HUES48 (cell line): ENCODE measurements around the gene F2RL1.
"Not testable (repeated sequence)": the region's sequence is repeated elsewhere in the genome, so short reads cannot be mapped to it uniquely, and the experiment has no call there.

Experiments used
- H3K27ac ChIP-seq: one replicate; pipeline ENCODE4 v1.7.0; 2013; ENCODE audit warnings: low read depth, low read length, inconsistent platforms
- H3K27me3 ChIP-seq: 2 replicates; pipeline ENCODE4 v1.6.1; 2013; ENCODE audit warnings: mild to moderate bottlenecking, low read length; ENCODE audit not compliant: control insufficient read depth, insufficient read depth
- H3K36me3 ChIP-seq: 2 replicates; pipeline ENCODE4 v1.6.1; 2013; ENCODE audit warnings: low read length; ENCODE audit not compliant: control insufficient read depth, insufficient read depth
- H3K4me1 ChIP-seq: 2 replicates; pipeline ENCODE4 v1.6.1; 2013; ENCODE audit warnings: mild to moderate bottlenecking, low read length; ENCODE audit not compliant: control insufficient read depth, insufficient read depth
- H3K4me3 ChIP-seq: 2 replicates; pipeline ENCODE4 v1.5.1; 2013; ENCODE audit warnings: mild to moderate bottlenecking, low read depth, low read length
- H3K9ac ChIP-seq: 2 replicates; pipeline ENCODE4 v1.6.1; 2013; ENCODE audit warnings: mild to moderate bottlenecking, low read depth, low read length, moderate library complexity
- H3K9me3 ChIP-seq: 2 replicates; pipeline ENCODE4 v1.6.1; 2013; ENCODE audit warnings: low read length; ENCODE audit not compliant: control insufficient read depth, insufficient read depth

Gene F2RL1

GRCh38 chr5:76807296-76807695, 11.5 kb upstream of the F2RL1 start:
- H3K9ac ChIP-seq: peak overlapping the region; percentile 44
- H3K27ac ChIP-seq: peak overlapping the region; percentile 98
- no peaks in the 10 kb centered on the region for H3K36me3 ChIP-seq
- H3K27me3 ChIP-seq: no peaks in the 10 kb centered on the region
- H3K9me3 ChIP-seq: 0 out of 2 replicates have a peak, but pooled peaks cover 9% of the 10 kb centered on the region
- H3K4me3 ChIP-seq: peak overlapping the region; percentile 51
- H3K4me1 ChIP-seq: peaks cover 36% of the 10 kb centered on the region

- Histone ChIP-seq H3K4me3 (peak overlapping the region; percentile 51), H3K9me3 (0 out of 2 replicates have a peak, but pooled peaks cover 9% of the 10 kb centered on the region), H3K27me3 (no peaks in the 10 kb centered on the region), H3K4me1 (peaks cover 36% of the 10 kb centered on the region), H3K9ac (peak overlapping the region; percentile 83), H3K27ac (peak overlapping the region; percentile 98), H3K36me3 (no peaks in the 10 kb centered on the region)
Measured at GRCh38 chr5:76808141-76808691, 10.6 kb upstream of the F2RL1 start.

DNA sequence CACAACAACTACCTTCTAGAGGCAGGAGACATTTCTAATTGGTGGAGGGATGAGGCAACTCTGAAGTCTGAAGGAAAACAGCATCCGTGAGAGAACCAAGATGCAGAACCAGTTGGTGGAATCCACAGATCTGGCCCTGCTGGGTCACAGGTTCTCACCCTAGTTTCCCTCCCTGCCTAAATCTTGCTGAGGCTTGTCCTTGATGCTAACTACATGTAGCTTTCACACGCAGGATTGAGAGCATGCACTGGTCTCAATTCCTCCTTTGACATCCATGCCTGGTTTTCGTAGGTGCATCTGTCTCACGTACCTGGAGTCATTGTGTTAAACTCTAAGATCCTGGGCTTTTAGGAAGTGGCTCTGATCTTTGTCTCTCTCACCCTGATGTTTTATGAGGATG, 9.7 kb upstream of the F2RL1 start:
- Histone ChIP-seq H3K27ac (peak overlapping the region; percentile 98), H3K4me3 (no peak overlapping the region; the same call in 1 of the 2 replicates), H3K27me3 (no peaks in the 10 kb centered on the region), H3K4me1 (peaks cover 36% of the 10 kb centered on the region), H3K36me3 (no peaks in the 10 kb centered on the region), H3K9ac (peak overlapping the region; percentile 50; the same call in 1 of the 2 replicates), H3K9me3 (0 out of 2 replicates have a peak, but pooled peaks cover 9% of the 10 kb centered on the region)

GRCh38 chr5:76810236-76810635, 8.6 kb upstream of the F2RL1 start:
- Histone ChIP-seq H3K9me3 (0 out of 2 replicates have a peak, but pooled peaks cover 9% of the 10 kb centered on the region), H3K27ac (no peak overlapping the region), H3K27me3 (no peaks in the 10 kb centered on the region), H3K9ac (no peak overlapping the region), H3K4me3 (no peak overlapping the region), H3K4me1 (peaks cover 36% of the 10 kb centered on the region), H3K36me3 (no peaks in the 10 kb centered on the region)

GRCh38 chr5:76811214-76811613, 7.6 kb upstream of the F2RL1 start:
- Histone ChIP-seq H3K9me3 (0 out of 2 replicates have a peak, but pooled peaks cover 9% of the 10 kb centered on the region), H3K4me1 (peaks cover 27% of the 10 kb centered on the region), H3K9ac (no peak overlapping the region), H3K27ac (no peak overlapping the region), H3K36me3 (no peaks in the 10 kb centered on the region), H3K27me3 (no peaks in the 10 kb centered on the region), H3K4me3 (no peak overlapping the region)

DNA sequence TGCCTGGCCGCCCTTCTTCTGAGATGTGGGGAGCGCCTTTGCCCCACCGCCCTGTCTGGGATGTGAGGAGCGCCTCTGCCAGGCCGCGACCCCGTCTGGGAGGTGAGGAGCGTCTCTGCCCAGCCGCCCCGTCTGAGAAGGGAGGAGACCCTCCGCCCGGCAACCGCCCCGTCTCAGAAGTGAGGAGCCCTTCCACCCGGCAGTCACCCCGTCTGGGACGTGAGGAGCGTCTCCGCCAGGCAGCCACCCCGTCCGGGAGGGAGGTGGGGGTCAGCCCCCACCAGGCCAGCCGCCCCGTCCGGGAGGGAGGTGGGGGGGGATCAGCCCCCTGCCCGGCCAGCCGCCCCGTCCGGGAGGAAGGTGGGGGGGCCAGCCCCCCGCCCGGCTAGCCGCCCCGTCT, 6.6 kb upstream of the F2RL1 start:
- H3K4me3 ChIP-seq, H3K27ac ChIP-seq, H3K9ac ChIP-seq, H3K9me3 ChIP-seq, H3K27me3 ChIP-seq, H3K36me3 ChIP-seq: not testable (repeated sequence)
- H3K4me1 ChIP-seq: peaks cover 20% of the 10 kb centered on the region

- H3K4me1 ChIP-seq: peaks cover 4% of the 10 kb centered on the region
- H3K4me3 ChIP-seq: no peak overlapping the region
- no peak overlapping the region for H3K27ac ChIP-seq
- no peaks in the 10 kb centered on the region for H3K36me3 ChIP-seq
- H3K9ac ChIP-seq: no peak overlapping the region
- H3K27me3 ChIP-seq: no peaks in the 10 kb centered on the region
- 0 out of 2 replicates have a peak, but pooled peaks cover 9% of the 10 kb centered on the region for H3K9me3 ChIP-seq
Measured at GRCh38 chr5:76813982-76814562, 4.8 kb upstream of the F2RL1 start.

- H3K27ac ChIP-seq: no peak overlapping the region
- peaks cover 10% of the 10 kb centered on the region for H3K4me1 ChIP-seq
- H3K9me3 ChIP-seq: 0 out of 2 replicates have a peak, but pooled peaks cover under 1% of the 10 kb centered on the region
- peaks cover 11% of the 10 kb centered on the region; the same call in 1 of the 2 replicates for H3K27me3 ChIP-seq
- H3K36me3 ChIP-seq: no peaks in the 10 kb centered on the region
- H3K9ac ChIP-seq: no peak overlapping the region
- no peak overlapping the region for H3K4me3 ChIP-seq
Measured at GRCh38 chr5:76816110-76816831, 2.6 kb upstream of the F2RL1 start.

- Histone ChIP-seq H3K27ac (peak overlapping the region; percentile 85), H3K4me3 (peak overlapping the region; percentile 89), H3K9ac (peak overlapping the region; percentile 61), H3K36me3 (no peaks in the 10 kb centered on the region), H3K9me3 (no peaks in the 10 kb centered on the region), H3K27me3 (peaks cover 11% of the 10 kb centered on the region; the same call in 1 of the 2 replicates), H3K4me1 (peaks cover 12% of the 10 kb centered on the region)
Measured at GRCh38 chr5:76819851-76820525, 1.2 kb downstream of the F2RL1 start.

DNA sequence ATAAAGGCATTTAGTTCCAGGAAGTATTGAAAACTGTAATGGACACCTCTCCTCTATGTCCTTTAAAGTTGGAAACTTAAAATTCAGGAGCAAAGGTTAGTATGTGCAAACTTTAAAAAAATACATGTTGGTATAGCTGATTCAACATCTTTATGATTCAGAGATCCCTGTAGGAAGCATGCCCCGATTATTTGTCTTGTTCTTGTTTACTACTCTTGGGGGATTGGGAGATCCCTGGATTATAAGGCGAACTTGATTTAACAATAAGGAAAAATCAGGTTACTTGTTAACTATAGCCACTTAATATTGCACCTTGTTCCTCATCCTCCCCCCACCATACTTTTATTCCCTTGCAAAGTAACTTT, 1.7 kb downstream of the F2RL1 start:
- peaks cover 11% of the 10 kb centered on the region; the same call in 1 of the 2 replicates for H3K27me3 ChIP-seq
- H3K27ac ChIP-seq: peak overlapping the region; percentile 2
- peak overlapping the region; percentile 89 for H3K4me3 ChIP-seq
- no peaks in the 10 kb centered on the region for H3K9me3 ChIP-seq
- H3K4me1 ChIP-seq: peaks cover 12% of the 10 kb centered on the region
- no peak overlapping the region for H3K9ac ChIP-seq
- no peaks in the 10 kb centered on the region for H3K36me3 ChIP-seq
